ENCODE data around the gene FBXW12.
A peak's percentile ranks its signal among the peaks of the same experiment; 100 is the strongest.

DNA sequence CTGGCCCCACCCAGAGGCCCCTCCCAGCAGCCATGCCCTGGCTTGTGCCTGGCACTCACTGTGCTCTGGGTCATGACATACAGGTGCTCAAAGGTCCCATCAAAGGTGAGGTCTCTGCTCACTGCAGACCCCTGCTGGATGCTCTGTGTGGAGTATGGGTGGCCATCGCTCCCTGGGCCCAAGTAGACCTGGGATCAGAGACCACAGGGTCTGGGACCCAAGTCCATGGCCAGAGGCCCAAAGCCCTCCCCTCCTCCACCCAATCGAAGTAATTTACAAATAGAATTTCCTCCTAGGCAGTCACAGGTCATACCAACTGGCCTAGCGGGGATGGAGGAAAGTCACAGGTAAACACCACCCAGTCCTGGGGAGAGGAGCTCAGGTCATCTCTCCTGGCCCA is 50.3 kb downstream of the FBXW12 start:
- no peak for TF ChIP-seq EP300 (IDR thresholded peaks at IDR 0.05; ENCODE audit: borderline replicate concordance in 1 of 2, low read depth in 2 of 2, low read length in 2 of 2)
- TF ChIP-seq, protein P1, sequence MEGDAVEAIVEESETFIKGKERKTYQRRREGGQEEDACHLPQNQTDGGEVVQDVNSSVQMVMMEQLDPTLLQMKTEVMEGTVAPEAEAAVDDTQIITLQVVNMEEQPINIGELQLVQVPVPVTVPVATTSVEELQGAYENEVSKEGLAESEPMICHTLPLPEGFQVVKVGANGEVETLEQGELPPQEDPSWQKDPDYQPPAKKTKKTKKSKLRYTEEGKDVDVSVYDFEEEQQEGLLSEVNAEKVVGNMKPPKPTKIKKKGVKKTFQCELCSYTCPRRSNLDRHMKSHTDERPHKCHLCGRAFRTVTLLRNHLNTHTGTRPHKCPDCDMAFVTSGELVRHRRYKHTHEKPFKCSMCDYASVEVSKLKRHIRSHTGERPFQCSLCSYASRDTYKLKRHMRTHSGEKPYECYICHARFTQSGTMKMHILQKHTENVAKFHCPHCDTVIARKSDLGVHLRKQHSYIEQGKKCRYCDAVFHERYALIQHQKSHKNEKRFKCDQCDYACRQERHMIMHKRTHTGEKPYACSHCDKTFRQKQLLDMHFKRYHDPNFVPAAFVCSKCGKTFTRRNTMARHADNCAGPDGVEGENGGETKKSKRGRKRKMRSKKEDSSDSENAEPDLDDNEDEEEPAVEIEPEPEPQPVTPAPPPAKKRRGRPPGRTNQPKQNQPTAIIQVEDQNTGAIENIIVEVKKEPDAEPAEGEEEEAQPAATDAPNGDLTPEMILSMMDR (IDR thresholded peaks at IDR 0.05; ENCODE audit: control extremely low read depth in 1 of 3, insufficient read depth in 1 of 3, low read depth in 1 of 3, low read length in 3 of 3): peak in 1 of 3 experiments; percentile 28; a peak in 1 of 4 replicates
- TF ChIP-seq PHF8 (conservative IDR thresholded peaks at IDR 0.05; ENCODE audit: low read depth, low read length): no peak
- no peak for TF ChIP-seq POLR2A (IDR thresholded peaks at IDR 0.05; ENCODE audit: control extremely low read depth in 1 of 2, low read depth in 2 of 2, low read length in 2 of 2)
- no peak for TF ChIP-seq ZNF274 (IDR thresholded peaks at IDR 0.05; ENCODE audit: borderline replicate concordance, extremely low read depth, low read length)
- no peak for TF ChIP-seq CHD2 (IDR thresholded peaks at IDR 0.05; ENCODE audit: low read length)
- no peak for TF ChIP-seq POLR2AphosphoS5 (IDR thresholded peaks at IDR 0.05; ENCODE audit: low read depth, low read length)
- TF ChIP-seq CREB1 (IDR thresholded peaks at IDR 0.05): no peak
- no peak for TF ChIP-seq SRF (IDR thresholded peaks at IDR 0.05; ENCODE audit: low read depth, low read length)
- no peak for TF ChIP-seq JUN (IDR thresholded peaks at IDR 0.05; ENCODE audit: low read depth, low read length)

All from H1 (cell line).